IMR-90 (cell line): ENCODE measurements around the gene OTUD4. TPM values are rescaled to one million over a fixed set of nuclear protein-coding genes. Genes with fewer than 3 reads are reported as not detected.

Experiments
- ATAC-seq: fragments of 200-7000 bp; cut with Tn5 transposase; 2 replicates; pipeline ENCODE4 v1.9.1; 2020; ENCODE audit warnings: low read depth, mild to moderate bottlenecking, moderate library complexity
- BruUV-seq: library from RNA; stranded (reverse); fragments of 400-500 nt; replicated peaks from 2 replicates; lab custom pipeline; 2021; lab: Mats Ljungman, UMichigan
- CTCF ChIA-PET: fragments of 300-600 bp; formaldehyde crosslinking; extraction: SDS; loops from one replicate; lab custom pipeline; 2021; ENCODE audit warnings: antibody characterized with exemption; lab: Yijun Ruan, JAX
- POLR2A ChIA-PET: fragments of 300-600 bp; sonication (Branson Sonifier 250); formaldehyde crosslinking; loops from one replicate; lab custom pipeline; 2022; ENCODE audit warnings: antibody characterized with exemption; ENCODE audit not compliant: unreplicated experiment; lab: Charles Lee
- DNase-seq: peaks from one replicate; pipeline ENCODE4 v3.0.0; 2013
- H2AFZ ChIP-seq: replicated peaks from 2 replicates; pipeline ENCODE3; 2013; ENCODE audit warnings: low read length, mild to moderate bottlenecking; ENCODE audit not compliant: poor library complexity
- H2AK5ac ChIP-seq: 2 replicates; pipeline ENCODE4 v1.6.1; 2013; ENCODE audit warnings: low read depth, low read length, inconsistent platforms
- H2AK9ac ChIP-seq: replicated peaks from 2 replicates; pipeline ENCODE3; 2013; ENCODE audit warnings: mild to moderate bottlenecking, low read depth, low read length, moderate library complexity; ENCODE audit not compliant: poor library complexity
- H2BK120ac ChIP-seq: 2 replicates; pipeline ENCODE4 v1.6.1; 2013; ENCODE audit warnings: low read depth, low read length, inconsistent platforms
- H2BK15ac ChIP-seq: 3 replicates; pipeline ENCODE4 v1.6.1; 2013; ENCODE audit warnings: low read depth, low read length, inconsistent platforms
- H2BK20ac ChIP-seq: 2 replicates; pipeline ENCODE4 v1.6.1; 2013; ENCODE audit warnings: low read depth, mild to moderate bottlenecking, inconsistent platforms, low read length, moderate library complexity
- H2BK5ac ChIP-seq: 2 replicates; pipeline ENCODE4 v1.6.1; 2013; ENCODE audit warnings: mild to moderate bottlenecking, low read depth, low read length, inconsistent platforms; ENCODE audit not compliant: poor library complexity, severe bottlenecking
- H3K14ac ChIP-seq: replicated peaks from 2 replicates; pipeline ENCODE4 v1.6.1; 2013; ENCODE audit warnings: low read depth, low read length, inconsistent platforms
- H3K18ac ChIP-seq: 2 replicates; pipeline ENCODE4 v1.6.1; 2013; ENCODE audit warnings: low read depth, low read length, control low read depth
- H3K23ac ChIP-seq: 2 replicates; pipeline ENCODE4 v1.6.1; 2013; ENCODE audit warnings: low read depth, low read length, inconsistent platforms
- H3K27ac ChIP-seq: 2 replicates; pipeline ENCODE4 v1.5.1; 2013; ENCODE audit warnings: mild to moderate bottlenecking, control low read depth, low read length; ENCODE audit not compliant: insufficient read depth
- H3K27me3 ChIP-seq: 2 replicates; pipeline ENCODE4 v1.6.1; 2013; ENCODE audit warnings: low read length; ENCODE audit not compliant: control insufficient read depth, insufficient read depth
- H3K36me3 ChIP-seq: 2 replicates; pipeline ENCODE4 v1.6.1; 2013; ENCODE audit warnings: low read length, mixed read lengths; ENCODE audit not compliant: control insufficient read depth, insufficient read depth
- H3K4ac ChIP-seq: 2 replicates; pipeline ENCODE4 v1.6.1; 2013; ENCODE audit warnings: low read depth, low read length, inconsistent platforms
- H3K4me1 ChIP-seq: 2 replicates; pipeline ENCODE4 v1.6.1; 2013; ENCODE audit warnings: low read length, mixed read lengths; ENCODE audit not compliant: control insufficient read depth, insufficient read depth
- H3K4me2 ChIP-seq: 2 replicates; pipeline ENCODE4 v1.6.1; 2013; ENCODE audit warnings: low read depth, mild to moderate bottlenecking, control low read depth, low read length, moderate library complexity
- H3K4me3 ChIP-seq: 2 replicates; pipeline ENCODE4 v1.5.1; 2013; ENCODE audit warnings: low read depth, mild to moderate bottlenecking, control low read depth, low read length, moderate library complexity; ENCODE audit not compliant: insufficient read depth
- H3K56ac ChIP-seq: 2 replicates; pipeline ENCODE4 v1.6.1; 2013; ENCODE audit warnings: low read length, inconsistent platforms; ENCODE audit not compliant: insufficient read depth; ENCODE audit errors: extremely low read depth
- H3K79me1 ChIP-seq, 2 experiments: 2 replicates each; pipeline ENCODE4 v1.6.1; 2013; ENCODE audit warnings: low read length in 2 of 2, inconsistent platforms in 1 of 2, low read depth in 1 of 2
- H3K9ac ChIP-seq: 2 replicates; pipeline ENCODE4 v1.6.1; 2013; ENCODE audit warnings: low read depth, low read length, control low read depth
- H3K9me1 ChIP-seq: 2 replicates; pipeline ENCODE4 v1.6.1; 2013; ENCODE audit warnings: low read length, inconsistent platforms; ENCODE audit not compliant: insufficient read depth
- H3K9me3 ChIP-seq: 2 replicates; pipeline ENCODE4 v1.6.1; 2013; ENCODE audit warnings: low read length; ENCODE audit not compliant: control insufficient read depth, insufficient read depth
- H4K20me1 ChIP-seq: 2 replicates; pipeline ENCODE4 v1.6.1; 2013; ENCODE audit warnings: low read length, inconsistent platforms; ENCODE audit not compliant: insufficient read depth
- H4K5ac ChIP-seq: 2 replicates; pipeline ENCODE4 v1.6.1; 2013; ENCODE audit warnings: mild to moderate bottlenecking, low read depth, low read length, control low read depth
- H4K8ac ChIP-seq, 2 experiments: 2 replicates each; pipeline ENCODE4 v1.6.1; 2013; ENCODE audit warnings: low read depth in 2 of 2, low read length in 2 of 2, control low read depth in 1 of 2, inconsistent platforms in 1 of 2
- H4K91ac ChIP-seq: 2 replicates; pipeline ENCODE4 v1.6.1; 2013; ENCODE audit warnings: low read depth, low read length, inconsistent platforms; ENCODE audit not compliant: insufficient read depth
- BHLHE40 ChIP-seq: fragments of 150-350 bp; IDR thresholded peaks from 2 replicates; pipeline ENCODE4 v1.6.1; 2016; ENCODE audit warnings: mild to moderate bottlenecking, low read depth, low read length
- CEBPB ChIP-seq: IDR thresholded peaks from 2 replicates; pipeline ENCODE4 v1.6.1; 2012; ENCODE audit warnings: low read depth, low read length, improper control_type of control experiment
- CHD1 ChIP-seq: IDR thresholded peaks from 2 replicates; pipeline ENCODE4 v1.6.1; 2012; ENCODE audit warnings: low read depth, low read length, improper control_type of control experiment
- CTCF ChIP-seq: conservative IDR thresholded peaks from 2 replicates; pipeline ENCODE4 v1.5.1; 2012; ENCODE audit warnings: mild to moderate bottlenecking, low read depth, low read length, improper control_type of control experiment
- ELK1 ChIP-seq: fragments of 150-350 bp; IDR thresholded peaks from 2 replicates; pipeline ENCODE4 v1.6.1; 2016; ENCODE audit warnings: low read depth, mild to moderate bottlenecking, low read length, moderate library complexity, borderline replicate concordance
- FOS ChIP-seq: fragments of 150-350 bp; IDR thresholded peaks from 2 replicates; pipeline ENCODE4 v1.6.1; 2016; ENCODE audit warnings: low read depth, low read length
- MAFK ChIP-seq: IDR thresholded peaks from 2 replicates; pipeline ENCODE4 v1.6.1; 2012; ENCODE audit warnings: low read depth, low read length, improper control_type of control experiment
- MAZ ChIP-seq: IDR thresholded peaks from 2 replicates; pipeline ENCODE4 v1.6.1; 2012; ENCODE audit warnings: low read depth, mild to moderate bottlenecking, low read length, improper control_type of control experiment, moderate library complexity, borderline replicate concordance
- MXI1 ChIP-seq: IDR thresholded peaks from 2 replicates; pipeline ENCODE4 v1.6.1; 2012; ENCODE audit warnings: low read depth, mild to moderate bottlenecking, low read length, moderate library complexity, borderline replicate concordance
- NFE2L2 ChIP-seq: fragments of 150-350 bp; IDR thresholded peaks from 2 replicates; pipeline ENCODE4 v1.6.1; 2016; ENCODE audit warnings: low read depth, mild to moderate bottlenecking, low read length
- POLR2A ChIP-seq: IDR thresholded peaks from 2 replicates; pipeline ENCODE4 v1.6.1; 2012; ENCODE audit warnings: mild to moderate bottlenecking, low read depth, low read length
- RAD21 ChIP-seq: IDR thresholded peaks from 2 replicates; pipeline ENCODE4 v1.6.1; 2012; ENCODE audit warnings: low read length, improper control_type of control experiment
- RCOR1 ChIP-seq: IDR thresholded peaks from 2 replicates; pipeline ENCODE4 v1.6.1; 2012; ENCODE audit warnings: mild to moderate bottlenecking, low read length, improper control_type of control experiment; ENCODE audit not compliant: insufficient replicate concordance
- RFX5 ChIP-seq: IDR thresholded peaks from 2 replicates; pipeline ENCODE4 v1.8.0; 2012; ENCODE audit warnings: low read depth, mild to moderate bottlenecking, low read length, moderate library complexity
- SMC3 ChIP-seq: fragments of 150-350 bp; IDR thresholded peaks from 2 replicates; pipeline ENCODE4 v1.6.1; 2016; ENCODE audit warnings: low read depth, mild to moderate bottlenecking, antibody characterized with exemption, low read length, moderate library complexity
- USF2 ChIP-seq: fragments of 150-350 bp; IDR thresholded peaks from 2 replicates; pipeline ENCODE4 v1.6.1; 2017; ENCODE audit warnings: mild to moderate bottlenecking, antibody characterized with exemption, low read length, low read depth
- WGBS, 2 experiments: methylation state at CpG; one replicate each; pipeline versions ENCODE4 v1.1.5 to v1.1.7; 2013; ENCODE audit warnings: missing lambda C conversion rate in 2 of 2; ENCODE audit not compliant: insufficient read length in 1 of 2; ENCODE audit errors: extremely low coverage in 2 of 2; 5-methylcytosine and 5-hydroxymethylcytosine counted together
- dilution Hi-C: fragments of 300-500 bp; cut with HindIII; formaldehyde crosslinking; loops from one replicate; pipeline ENCODE4 v1.14.3; 2018; ENCODE audit warnings: low sequenced_read_pairs; ENCODE audit not compliant: unreplicated experiment
- in situ Hi-C: fragments of 300-500 bp; cut with MboI; formaldehyde crosslinking; loops from 3 replicates; pipeline ENCODE4 v1.14.3; 2019; ENCODE audit warnings: low sequenced_read_pairs, inconsistent platforms, mixed read lengths
- intact Hi-C: fragments of 100-400 bp; cut with micrococcal nuclease; formaldehyde crosslinking; loops from 2 replicates; pipeline ENCODE4 v1.10.0; 2022
- polyA plus RNA-seq, 3 experiments: library from polyadenylated mRNA; depleted of rRNA; stranded (reverse); fragments of >200 nt; gene quantifications; 2 replicates each; pipeline ENCODE4 v1.2.3, GENCODE V29; 2012; ENCODE audit warnings: low replicate concordance in 1 of 3
- total RNA-seq: library from RNA; depleted of rRNA; stranded (reverse); fragments of >200 nt; gene quantifications from 2 replicates; pipeline ENCODE4 v1.2.3, GENCODE V29; 2012

OTUD4 gene
- total and polyA plus RNA-seq, 2 of the 4 experiments (the other 2 are of a cell fraction) = 11.0 to 12.4 TPM

DNA sequence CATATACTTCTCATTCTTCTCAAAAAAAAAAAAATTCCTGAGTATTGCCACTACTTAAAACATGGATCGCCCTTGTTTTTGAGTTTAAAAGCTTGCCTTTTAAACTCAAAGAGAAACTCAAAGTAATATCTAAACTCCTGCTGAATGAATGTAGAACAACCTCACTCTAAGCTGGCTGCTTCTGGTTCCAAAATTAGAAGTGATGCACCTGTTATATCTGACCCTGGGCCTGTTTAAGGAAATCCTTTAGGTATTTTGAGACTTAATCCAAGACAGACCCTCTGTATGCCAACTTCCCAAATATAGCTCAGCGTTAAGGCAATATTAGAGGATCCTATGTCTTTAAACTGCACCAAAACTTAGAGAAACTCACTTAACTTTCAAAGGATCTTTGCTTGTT, 1.8 kb upstream of the OTUD4 start:
- H3K18ac ChIP-seq = no peak overlapping the region
- H3K4me3 ChIP-seq = no peak overlapping the region
- H2AK9ac ChIP-seq = no peak overlapping the region
- CTCF ChIA-PET = interaction anchor here (0.7 to 1.3 kb wide), 2 partner anchors 27 to 32 kb away, joined by 4 to 6 read pairs; no protein-coding TSS in a partner anchor
- H2BK20ac ChIP-seq = no peak overlapping the region
- 0 out of 2 replicates have a peak, but pooled peaks cover 3% of the 10 kb centered on the region for H4K20me1 ChIP-seq
- ATAC-seq (no peak), DNase-seq (no peak)
- peaks cover 3 to 7% of the 10 kb centered on the region in 2 experiments; a peak in 2 of 4 replicates for H3K79me1 ChIP-seq
- dilution Hi-C loops (no loop called here), intact Hi-C loops (no loop called here), in situ Hi-C loops (no loop called here)
- H2BK15ac ChIP-seq = no peak overlapping the region
- no peak overlapping the region for H4K8ac ChIP-seq
- no peak overlapping the region for H3K14ac ChIP-seq
- 0 out of 2 replicates have a peak, but pooled peaks cover 3% of the 10 kb centered on the region for H3K9me1 ChIP-seq
- H2AFZ ChIP-seq = no peak overlapping the region
- H4K5ac ChIP-seq = no peak overlapping the region
- no peak overlapping the region for H3K4me2 ChIP-seq
- H3K4me1 ChIP-seq = no peaks in the 10 kb centered on the region; the same call in 1 of the 2 replicates
- POLR2A ChIA-PET = no interaction called here
- H3K27ac ChIP-seq = no peak overlapping the region
- no peak overlapping the region for H4K91ac ChIP-seq
- BruUV-seq = no TSS peak
- no peak overlapping the region for H2BK120ac ChIP-seq
- H3K27me3 ChIP-seq = peaks cover 2% of the 10 kb centered on the region; the same call in 1 of the 2 replicates
- H3K9ac ChIP-seq = no peak overlapping the region
- no peak overlapping the region for H3K56ac ChIP-seq
- H2BK5ac ChIP-seq = no peak overlapping the region
- no peaks in the 10 kb centered on the region for H3K36me3 ChIP-seq
- WGBS, 2 experiments = no CpG with 5 or more reads among the region's 2 CpGs
- no peak overlapping the region for H3K4ac ChIP-seq
- no peak overlapping the region for H2AK5ac ChIP-seq
- no peaks in the 10 kb centered on the region for H3K9me3 ChIP-seq
- H3K23ac ChIP-seq = no peak overlapping the region
- TF ChIP-seq SMC3 = no peak
- TF ChIP-seq FOS = no peak
- no peak for TF ChIP-seq CTCF
- no peak for TF ChIP-seq BHLHE40
- TF ChIP-seq RFX5 = no peak
- no peak for TF ChIP-seq USF2
- TF ChIP-seq RCOR1 = no peak
- no peak for TF ChIP-seq MAZ
- no peak for TF ChIP-seq MAFK
- no peak for TF ChIP-seq NFE2L2
- no peak for TF ChIP-seq RAD21
- TF ChIP-seq ELK1 = no peak
- TF ChIP-seq MXI1 = no peak
- TF ChIP-seq CHD1 = no peak
- TF ChIP-seq POLR2A = no peak
- TF ChIP-seq CEBPB = no peak
